ENCODE measurements around the gene LINC00305.

LINC00305 gene

GRCh38 chr18:64115881-64116280 lies 33.0 kb downstream of the LINC00305 start:
- DNase-seq (ENCODE audit: low spot score): no peak

GRCh38 chr18:64111950-64112349 lies 36.9 kb downstream of the LINC00305 start:
- DNase-seq (ENCODE audit: low spot score): no peak

DNA sequence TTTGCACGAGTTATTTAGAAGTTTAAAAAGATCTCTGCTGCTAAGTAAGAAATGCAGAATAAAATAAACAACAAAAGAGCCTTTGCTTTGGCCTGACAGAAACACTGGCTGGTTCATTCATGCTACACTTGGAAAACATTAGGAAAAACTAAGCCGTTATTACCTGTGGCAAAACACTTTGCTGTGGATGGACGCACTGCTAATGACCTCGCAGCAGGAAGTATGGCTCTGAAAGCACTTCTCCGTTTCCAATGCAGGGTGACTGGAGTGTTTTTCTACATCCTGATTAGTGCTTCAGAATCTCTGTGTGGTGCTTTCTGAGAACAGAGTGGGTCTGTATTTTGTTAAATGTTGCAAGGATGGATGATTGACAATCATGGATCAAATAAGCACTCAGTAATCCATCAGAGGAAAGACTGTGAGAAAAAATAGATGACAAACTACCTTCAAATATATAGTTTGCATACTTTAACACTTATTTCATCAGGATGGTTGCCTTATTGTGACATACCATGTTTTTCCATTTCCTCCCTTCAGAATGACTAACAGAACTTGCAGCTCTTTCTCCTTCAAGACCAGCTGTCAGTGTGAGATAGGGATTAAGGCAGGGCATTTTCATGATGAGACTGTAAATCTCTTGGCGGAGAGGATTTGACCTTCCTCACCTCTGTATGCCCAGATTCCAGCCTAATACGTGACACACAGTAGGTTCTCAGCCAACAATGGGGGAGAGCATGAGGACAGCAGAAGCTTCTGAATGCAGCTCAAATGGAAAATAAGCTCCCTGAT lies 38.0 kb downstream of the LINC00305 start:
- no peak for DNase-seq (ENCODE audit: low spot score)

GRCh38 chr18:64103986-64104385 lies 44.9 kb downstream of the LINC00305 start:
- DNase-seq (ENCODE audit: low spot score): no peak

- no peak for DNase-seq (ENCODE audit: low spot score)
Measured at GRCh38 chr18:64100116-64100922, 48.6 kb downstream of the LINC00305 start.

DNA sequence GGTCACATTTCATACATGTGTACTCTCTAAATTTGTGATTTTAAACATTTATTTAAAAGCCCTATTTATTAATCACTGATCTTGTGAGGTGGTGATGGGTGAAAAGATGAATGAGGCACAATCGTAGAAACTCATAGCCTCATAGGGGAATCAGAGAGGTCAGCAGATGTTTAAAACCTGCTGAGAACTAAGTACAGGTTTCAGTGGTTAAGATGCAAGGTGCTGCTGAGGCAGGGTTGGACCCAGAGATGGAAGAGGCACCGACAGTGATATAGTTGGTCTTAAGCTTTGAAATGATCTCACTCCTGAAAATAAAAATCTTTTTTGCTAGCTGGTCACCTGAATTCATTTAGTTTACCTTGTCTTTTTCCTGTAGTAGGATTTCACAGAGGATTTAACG lies 49.6 kb downstream of the LINC00305 start:
- DNase-seq (ENCODE audit: low spot score): no peak

DNA sequence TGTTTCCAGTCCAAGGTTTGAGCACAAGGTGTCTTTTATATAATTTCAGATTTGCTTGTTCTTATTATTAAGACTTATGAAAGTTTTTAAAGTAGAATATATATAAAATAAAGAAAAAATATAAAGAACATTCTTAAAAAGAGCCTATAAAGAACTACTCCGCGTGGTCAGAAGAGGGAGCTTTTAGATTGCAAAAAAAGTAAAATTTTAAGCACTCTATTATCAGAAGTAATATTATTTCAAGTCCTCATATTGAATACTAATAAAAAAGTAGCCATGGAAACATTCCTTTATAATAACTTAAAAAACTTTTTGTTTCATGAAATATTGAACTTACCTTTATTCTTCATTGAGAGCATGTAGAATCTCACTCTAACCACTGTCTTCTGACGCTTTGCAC lies 51.4 kb downstream of the LINC00305 start:
- DNase-seq (ENCODE audit: low spot score): no peak

- no peak for DNase-seq (ENCODE audit: low spot score)
Measured at GRCh38 chr18:64095056-64095455, 53.8 kb downstream of the LINC00305 start.

GRCh38 chr18:64094210-64094609 lies 54.7 kb downstream of the LINC00305 start:
- DNase-seq (ENCODE audit: low spot score): no peak

- DNase-seq (ENCODE audit: low spot score): no peak
Measured at GRCh38 chr18:64091526-64091925, 57.4 kb downstream of the LINC00305 start.

- no peak for DNase-seq (ENCODE audit: low spot score)
Measured at GRCh38 chr18:64090876-64091275, 58.0 kb downstream of the LINC00305 start.

GRCh38 chr18:64083916-64084315 lies 65.0 kb downstream of the LINC00305 start:
- DNase-seq (ENCODE audit: low spot score): no peak

- no peak for DNase-seq (ENCODE audit: low spot score)
Measured at GRCh38 chr18:64082513-64082912, 66.4 kb downstream of the LINC00305 start.

DNA sequence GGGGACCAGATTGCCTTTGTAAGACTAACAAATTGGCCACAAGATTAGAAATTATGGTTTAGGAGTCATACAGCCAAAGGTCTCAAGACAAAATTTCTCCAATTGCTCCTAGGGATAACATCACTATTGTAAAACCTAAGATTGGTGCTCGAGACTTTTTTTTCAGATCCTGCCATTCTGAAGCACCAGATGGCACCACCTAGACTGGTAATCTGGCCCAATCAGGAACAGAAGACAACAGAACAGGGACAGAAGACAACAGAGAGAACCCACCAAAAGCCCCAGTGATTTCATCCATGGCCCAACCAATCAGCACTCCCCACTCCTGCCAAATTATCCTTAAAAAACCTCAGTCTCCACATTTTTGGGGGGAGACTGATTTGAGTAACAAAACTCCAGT lies 66.8 kb downstream of the LINC00305 start:
- DNase-seq (ENCODE audit: low spot score): no peak

DNA sequence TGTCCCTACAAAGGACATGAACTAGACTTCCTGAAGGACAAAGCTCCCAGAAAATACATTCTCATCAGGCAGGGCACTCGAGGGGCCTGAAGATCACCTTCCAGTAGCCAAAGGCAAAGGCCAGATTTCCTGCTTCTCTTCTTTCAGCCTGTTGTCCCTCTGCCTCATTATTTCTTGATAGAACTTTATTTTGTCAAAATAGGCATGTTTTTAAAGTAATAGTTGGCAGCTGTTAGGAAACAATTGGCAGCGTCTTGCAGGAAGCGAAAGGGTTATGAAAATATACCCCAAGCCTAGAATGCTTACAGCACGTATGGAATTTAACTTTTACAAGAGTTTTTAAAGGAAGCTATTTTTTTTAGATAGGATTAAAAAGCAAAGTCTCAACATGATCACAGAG lies 74.9 kb downstream of the LINC00305 start:
- DNase-seq (ENCODE audit: low spot score): no peak

DNA sequence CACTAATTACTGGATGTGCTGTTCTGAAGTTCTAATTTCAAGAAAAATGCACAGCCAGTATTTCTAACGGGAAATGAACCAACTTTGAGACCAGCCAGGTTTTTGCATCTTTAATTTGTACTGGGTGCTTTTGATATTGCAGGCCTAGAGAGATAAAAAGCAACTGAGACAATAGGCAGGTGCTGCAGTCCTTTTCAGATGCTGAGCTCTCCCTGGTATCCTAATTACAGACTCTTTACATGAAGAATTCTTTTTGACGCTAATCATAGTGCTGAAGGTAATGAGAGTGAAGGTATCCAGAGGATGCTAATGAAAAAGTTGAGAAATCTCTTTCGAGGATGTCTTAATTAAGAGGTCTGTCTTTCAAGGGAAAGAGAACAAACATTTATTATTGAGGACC lies 93.9 kb downstream of the LINC00305 start:
- DNase-seq (ENCODE audit: low spot score): no peak

DNA sequence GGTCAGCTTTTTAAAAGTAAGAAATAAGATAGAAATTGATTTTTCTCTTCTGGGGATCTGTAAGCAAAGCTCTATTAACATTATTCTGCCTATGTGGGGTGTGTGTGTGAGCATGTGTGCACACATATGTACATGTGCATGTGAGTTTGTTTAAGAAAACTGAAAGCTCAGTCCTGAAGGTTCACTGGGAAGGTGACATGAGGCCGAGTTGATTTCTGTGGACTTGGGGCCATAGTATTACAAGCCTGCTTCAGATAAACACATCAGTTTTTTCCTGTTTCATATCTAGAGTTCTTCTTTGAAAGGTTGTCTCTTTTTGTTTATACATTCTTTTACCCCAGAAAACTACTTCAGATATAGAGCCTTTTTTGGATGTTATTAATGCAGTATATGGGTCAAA lies 95.6 kb downstream of the LINC00305 start:
- no peak for DNase-seq (ENCODE audit: low spot score)

DNA sequence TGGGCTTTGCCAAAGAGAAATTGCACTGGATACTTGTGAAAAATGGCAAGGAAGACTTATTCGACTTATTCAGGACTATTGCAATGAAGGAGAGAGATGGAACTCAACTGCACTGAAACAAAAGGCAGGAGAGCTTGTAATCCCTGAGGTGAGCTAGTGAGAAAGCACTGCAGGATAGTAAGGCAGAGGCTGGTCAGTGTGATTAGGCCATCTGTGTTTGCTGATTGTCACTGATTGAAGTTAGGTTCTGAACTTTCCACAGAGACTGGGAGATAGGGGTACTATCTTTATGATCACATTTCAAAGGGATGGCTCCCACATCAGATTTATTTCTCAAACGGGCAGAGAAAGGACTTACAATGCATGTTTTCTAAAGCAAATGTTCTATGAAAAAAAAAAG lies 96.1 kb downstream of the LINC00305 start:
- no peak for DNase-seq (ENCODE audit: low spot score)

DNA sequence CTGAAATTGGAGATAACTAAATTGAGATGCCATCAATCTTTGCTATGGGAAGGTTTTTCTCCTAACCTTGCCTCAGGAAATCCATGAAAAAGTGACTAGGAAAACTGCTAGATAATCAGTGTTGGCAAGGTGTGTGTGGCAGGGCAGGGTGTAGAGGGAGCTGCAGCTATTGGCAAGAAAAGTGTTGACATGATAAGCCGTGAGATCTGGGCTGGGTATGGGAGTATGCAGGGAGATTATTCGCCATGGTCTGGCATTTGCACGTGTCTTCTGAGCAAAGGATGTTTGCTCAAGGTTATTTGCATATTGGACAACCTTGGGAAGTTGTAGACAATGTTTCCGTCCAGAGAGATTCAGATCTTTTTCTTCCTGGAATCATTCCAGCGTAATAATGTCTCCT lies 104.3 kb downstream of the LINC00305 start:
- DNase-seq (ENCODE audit: low spot score): no peak

DNA sequence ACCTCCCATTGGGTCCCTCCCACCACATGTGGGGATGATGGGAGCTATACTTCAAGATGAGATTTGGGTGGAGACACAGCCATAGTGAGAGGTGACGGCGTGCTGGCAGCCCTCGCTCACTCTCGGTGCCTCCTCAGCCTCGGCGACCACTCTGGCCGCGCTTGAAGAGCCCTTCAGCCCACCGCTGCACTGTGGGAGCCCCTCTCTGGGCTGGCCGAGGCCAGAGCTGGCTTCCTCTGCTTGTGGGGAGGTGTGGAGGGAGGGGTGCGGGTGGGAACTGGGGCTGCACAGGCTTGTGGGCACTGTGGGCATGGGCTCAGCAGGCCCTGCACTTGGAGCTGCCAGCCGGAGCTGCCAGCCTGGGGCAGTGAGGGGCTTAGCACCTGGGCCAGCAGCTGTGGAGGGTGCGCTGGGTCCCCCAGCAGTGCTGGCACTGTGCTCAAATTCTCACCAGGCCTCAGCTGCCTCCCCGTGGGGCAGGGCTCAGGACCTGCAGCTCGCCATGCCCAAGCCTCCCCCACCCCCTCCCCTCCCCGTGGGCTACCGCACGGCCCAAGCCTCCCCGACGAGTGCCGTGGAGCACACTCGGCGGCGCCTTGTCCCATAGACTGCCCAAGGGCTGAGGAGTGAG lies 106.0 kb downstream of the LINC00305 start:
- no peak for DNase-seq (ENCODE audit: low spot score)

- peak; percentile 64 for DNase-seq (ENCODE audit: low spot score)
Measured at GRCh38 chr18:64037812-64038414, 111.0 kb downstream of the LINC00305 start.

DNA sequence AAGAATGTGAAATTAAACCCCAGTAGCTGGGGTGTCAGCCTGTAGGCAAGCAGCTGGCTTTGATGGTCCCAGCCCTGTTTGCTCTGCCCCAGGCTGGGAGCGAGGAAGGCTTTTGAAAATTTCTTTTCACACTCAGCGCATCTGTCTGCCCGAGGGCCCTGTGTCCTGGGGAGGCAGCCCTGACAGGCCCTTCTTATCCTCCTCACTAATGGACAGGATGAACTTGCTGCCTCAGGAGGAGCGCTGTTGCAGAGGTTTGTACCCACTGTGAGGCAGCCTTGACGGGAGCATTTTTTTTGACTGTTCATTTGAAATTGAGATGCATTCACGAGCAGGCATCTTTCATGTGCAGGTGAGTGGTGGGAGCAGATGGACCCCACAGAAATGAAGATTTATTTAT lies 116.6 kb downstream of the LINC00305 start:
- no peak for DNase-seq (ENCODE audit: low spot score)

GRCh38 chr18:64031411-64031810 lies 117.5 kb downstream of the LINC00305 start:
- no peak for DNase-seq (ENCODE audit: low spot score)

All from iPS-NIHi11 (cell line).